Activated naive CD4-positive, alpha-beta T cell treated with anti-CD3 and anti-CD28 coated beads, Interleukin-2, amount 10 ng/mL, durations not matched to agents 7 days and 5 days (primary cell): Measurements from ENCODE around the gene RASGRF1.
"Not testable (repeated sequence)": the region's sequence is repeated elsewhere in the genome, so short reads cannot be mapped to it uniquely, and the experiment has no call there.

Experiments used
- CTCF ChIA-PET: fragments of 350-600 bp; sonication (Branson Sonifier 250); formaldehyde crosslinking; loops from one replicate; lab custom pipeline; 2021; ENCODE audit warnings: antibody characterized with exemption; lab: Charles Lee
- DNase-seq: peaks from one replicate; pipeline ENCODE4 v3.0.0-alpha.2; 2020
- H3K27ac Mint-ChIP-seq: one replicate; pipeline ENCODE4 v1.8.0; 2021; ENCODE audit warnings: mild to moderate bottlenecking, moderate library complexity, mixed read lengths
- H3K27me3 Mint-ChIP-seq: one replicate; pipeline ENCODE4 v1.8.0; 2021; ENCODE audit warnings: mild to moderate bottlenecking, mixed read lengths
- H3K36me3 Mint-ChIP-seq: one replicate; pipeline ENCODE4 v1.8.0; 2021; ENCODE audit warnings: mixed read lengths
- H3K4me1 Mint-ChIP-seq: one replicate; pipeline ENCODE4 v1.8.0; 2021; ENCODE audit warnings: mixed read lengths
- H3K4me3 Mint-ChIP-seq: one replicate; pipeline ENCODE4 v1.8.0; 2021; ENCODE audit warnings: mild to moderate bottlenecking, moderate library complexity, mixed read lengths
- H3K9me3 Mint-ChIP-seq: one replicate; pipeline ENCODE4 v1.8.0; 2021; ENCODE audit warnings: mixed read lengths

RASGRF1 gene

DNA sequence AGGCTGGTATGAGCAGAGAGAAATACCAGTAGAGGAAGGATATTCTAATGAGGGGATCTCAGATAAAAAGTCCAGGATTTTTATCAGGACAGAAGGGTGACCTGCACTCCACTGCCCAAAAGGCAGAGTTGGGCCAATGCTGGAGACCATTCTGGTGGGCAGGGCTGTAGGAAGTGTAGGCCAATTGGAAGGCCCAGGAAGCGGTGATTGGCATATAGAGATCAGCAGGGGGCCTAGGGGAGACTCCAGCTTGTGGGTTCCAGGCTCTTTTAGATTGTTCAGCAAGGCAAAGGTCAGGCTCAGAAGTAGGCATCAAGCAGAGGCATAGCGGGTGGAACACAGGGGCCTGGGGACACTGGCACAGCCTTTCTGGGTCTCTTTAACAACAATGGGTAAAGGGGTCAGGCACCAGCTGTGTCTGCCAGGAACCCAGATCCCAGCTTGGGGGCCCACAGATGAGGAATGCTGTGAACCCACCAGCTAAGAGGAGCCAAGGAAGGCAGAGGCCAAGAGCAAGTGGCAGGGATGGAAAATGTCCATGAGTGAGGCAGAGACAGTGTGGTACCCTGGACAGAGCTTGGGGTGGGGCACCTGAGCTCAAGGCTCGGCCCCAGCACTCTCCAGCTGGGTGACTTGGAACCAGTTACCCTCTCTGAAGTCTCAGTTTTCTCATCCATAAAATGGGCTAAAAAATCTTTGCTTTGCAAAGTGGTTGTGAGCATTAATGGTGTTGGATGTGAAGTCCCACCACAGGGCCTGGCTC lies 27.0 kb upstream of the RASGRF1 start:
- H3K27me3 Mint-ChIP-seq, result peaks cover 9% of the 10 kb centered on the region
- DNase-seq, result no peak
- no peaks in the 10 kb centered on the region for H3K36me3 Mint-ChIP-seq
- no peaks in the 10 kb centered on the region for H3K9me3 Mint-ChIP-seq
- H3K4me1 Mint-ChIP-seq, result no peaks in the 10 kb centered on the region
- CTCF ChIA-PET, result interaction anchor here (1.4 kb wide), 1 partner anchor 11 kb away, joined by 3 read pairs; no protein-coding TSS in a partner anchor
- no peak overlapping the region for H3K4me3 Mint-ChIP-seq
- H3K27ac Mint-ChIP-seq, result no peak overlapping the region

DNA sequence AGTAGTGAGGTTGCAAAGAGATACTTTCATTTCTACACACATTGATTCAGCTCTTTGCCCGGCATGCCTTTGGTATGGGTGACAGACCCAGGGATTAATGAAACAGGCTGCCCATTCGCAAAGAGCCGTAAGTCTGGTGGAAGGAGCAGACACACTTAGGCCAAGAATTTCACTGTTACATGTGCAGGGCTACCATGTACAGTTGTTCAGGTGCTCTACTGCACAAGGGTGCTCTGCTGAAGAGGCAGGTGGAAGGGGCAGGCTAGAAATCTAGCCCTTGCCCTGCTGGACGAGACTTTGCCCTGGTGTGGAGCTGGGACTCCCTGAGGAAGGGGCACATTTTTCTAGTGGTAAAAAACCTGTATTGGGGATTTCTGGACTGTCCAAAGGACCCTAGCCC lies 26.2 kb upstream of the RASGRF1 start:
- CTCF ChIA-PET, result no interaction called here
- H3K9me3 Mint-ChIP-seq, result no peaks in the 10 kb centered on the region
- H3K4me3 Mint-ChIP-seq, result no peak overlapping the region
- no peak for DNase-seq
- no peaks in the 10 kb centered on the region for H3K4me1 Mint-ChIP-seq
- no peaks in the 10 kb centered on the region for H3K36me3 Mint-ChIP-seq
- peaks cover 9% of the 10 kb centered on the region for H3K27me3 Mint-ChIP-seq
- no peak overlapping the region for H3K27ac Mint-ChIP-seq

DNA sequence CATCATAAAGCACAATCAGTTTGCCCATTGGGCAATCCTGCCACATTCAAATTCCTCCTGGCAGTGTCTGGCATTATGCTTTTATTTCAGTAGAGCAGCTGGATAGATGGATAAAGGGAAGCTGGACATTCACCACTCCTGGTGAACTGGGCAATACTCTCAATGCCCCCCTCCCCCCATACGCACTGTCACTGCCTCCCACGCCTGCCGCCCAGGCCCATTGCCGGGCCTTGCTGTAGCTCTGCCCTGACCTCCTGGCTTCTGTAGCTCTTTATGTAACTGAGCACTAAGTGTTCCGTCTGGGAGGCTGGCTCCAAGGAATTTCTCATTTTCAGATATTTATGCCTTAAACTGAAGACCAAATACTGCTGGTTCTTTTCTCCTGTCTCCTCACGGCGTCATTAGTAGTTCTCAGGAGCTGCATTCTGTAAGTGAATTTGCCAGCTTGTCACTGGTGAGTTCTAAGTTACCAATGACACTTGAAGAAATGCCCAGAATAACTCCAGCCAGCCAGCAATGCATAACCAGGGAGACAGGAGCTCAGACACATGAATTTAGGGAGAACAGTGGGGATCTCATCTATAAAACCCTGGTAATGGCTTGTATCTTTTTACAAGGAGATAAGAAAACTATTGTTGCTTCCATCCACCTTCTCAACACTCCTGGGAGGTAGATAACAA lies 25.5 kb upstream of the RASGRF1 start:
- Mint-ChIP-seq H3K9me3 (no peaks in the 10 kb centered on the region), H3K4me1 (no peaks in the 10 kb centered on the region), H3K27me3 (peaks cover 12% of the 10 kb centered on the region), H3K27ac (no peak overlapping the region), H3K4me3 (no peak overlapping the region), H3K36me3 (no peaks in the 10 kb centered on the region)
- no peak for DNase-seq
- CTCF ChIA-PET, result no interaction called here

DNA sequence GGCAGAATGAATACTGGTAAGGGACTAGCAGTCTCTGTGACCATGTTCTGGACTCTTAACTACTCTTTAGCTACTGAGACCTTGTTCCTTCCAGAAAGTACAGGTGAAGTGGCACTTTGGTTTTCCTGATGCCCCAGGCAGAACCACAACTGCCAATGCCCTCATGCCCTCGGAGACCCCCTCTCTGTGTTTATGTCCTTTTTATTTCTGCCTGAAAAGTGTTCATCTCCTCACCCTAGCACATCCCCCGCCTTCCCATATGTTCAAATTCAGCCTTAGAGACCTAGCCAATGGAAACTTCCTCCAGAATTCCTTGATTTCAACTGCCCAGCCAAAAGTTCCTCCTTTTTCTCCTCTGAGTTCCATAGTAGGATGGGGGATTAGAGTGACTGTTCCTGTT lies 23.3 kb upstream of the RASGRF1 start:
- no peak for DNase-seq
- Mint-ChIP-seq H3K4me1 (no peaks in the 10 kb centered on the region), H3K4me3 (no peak overlapping the region), H3K27me3 (peaks cover 13% of the 10 kb centered on the region), H3K27ac (no peak overlapping the region), H3K9me3 (no peaks in the 10 kb centered on the region), H3K36me3 (no peaks in the 10 kb centered on the region)
- CTCF ChIA-PET, result no interaction called here

DNA sequence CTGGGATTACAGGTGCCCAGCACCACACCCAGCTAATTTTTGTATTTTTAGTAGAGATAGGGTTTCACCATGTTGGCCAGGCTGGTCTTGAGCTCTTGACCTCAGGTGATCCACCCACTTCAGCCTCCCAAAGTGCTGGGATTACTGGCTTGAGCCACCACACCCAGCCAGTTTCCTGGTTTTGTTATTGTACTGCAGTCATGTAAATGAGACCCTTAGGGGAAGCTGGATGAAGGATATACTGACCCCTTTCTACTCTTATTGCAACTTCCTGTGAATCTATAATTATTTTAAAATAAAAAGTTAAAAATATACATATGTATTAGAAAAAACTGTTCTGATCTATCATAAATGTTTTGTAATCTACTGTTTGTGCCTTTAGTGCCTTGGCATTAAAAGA lies 20.8 kb upstream of the RASGRF1 start:
- H3K9me3 Mint-ChIP-seq, H3K4me1 Mint-ChIP-seq, H3K4me3 Mint-ChIP-seq, CTCF ChIA-PET, DNase-seq, H3K36me3 Mint-ChIP-seq, H3K27ac Mint-ChIP-seq: not testable (repeated sequence)
- peaks cover 28% of the 10 kb centered on the region for H3K27me3 Mint-ChIP-seq

DNA sequence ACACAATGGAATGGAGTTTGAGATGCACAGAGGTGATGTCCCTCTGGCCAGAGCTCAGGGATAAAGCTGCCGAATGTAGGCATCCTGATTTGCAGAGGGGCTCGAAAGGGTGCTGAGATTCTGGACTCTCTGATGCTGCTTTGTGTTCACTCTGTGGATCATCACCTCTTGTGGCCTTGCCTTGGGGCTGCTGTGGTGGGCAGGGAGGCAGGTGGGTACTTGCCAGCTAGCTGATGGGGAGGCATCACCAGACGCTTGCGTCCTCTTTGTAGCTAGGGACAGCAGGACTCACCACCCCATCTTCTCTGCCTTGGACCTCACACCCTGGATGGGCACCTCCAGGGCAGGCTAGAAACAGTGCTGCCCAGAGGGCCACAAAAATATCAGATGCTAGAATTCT lies 14.6 kb upstream of the RASGRF1 start:
- Mint-ChIP-seq H3K4me1 (no peaks in the 10 kb centered on the region), H3K9me3 (no peaks in the 10 kb centered on the region), H3K36me3 (no peaks in the 10 kb centered on the region), H3K27me3 (peaks cover 52% of the 10 kb centered on the region), H3K27ac (no peak overlapping the region), H3K4me3 (no peak overlapping the region)
- CTCF ChIA-PET, result interaction anchor here (0.6 kb wide), 1 partner anchor 108 kb away, joined by 3 read pairs; no protein-coding TSS in a partner anchor
- DNase-seq, result no peak

DNA sequence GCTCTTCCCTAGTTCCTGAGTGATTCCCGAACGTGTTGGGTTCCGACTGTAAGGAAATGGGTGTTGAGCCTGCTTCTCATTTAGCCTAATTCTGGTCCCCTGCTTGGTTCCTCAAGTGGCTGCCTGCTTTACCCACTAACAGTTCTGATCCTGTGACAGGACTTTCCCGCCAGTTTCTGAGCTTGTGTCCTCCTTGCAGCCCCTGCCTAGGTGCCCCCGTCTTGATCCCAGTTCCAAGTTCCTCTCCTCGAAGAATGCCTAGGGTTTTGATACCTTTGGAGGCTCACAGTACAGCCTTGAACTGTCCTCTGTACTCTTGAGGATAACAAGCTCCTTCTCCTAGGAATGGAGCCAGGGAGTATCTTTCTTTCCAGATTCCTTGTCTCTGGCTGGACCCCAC lies 12.0 kb upstream of the RASGRF1 start:
- no peak for DNase-seq
- Mint-ChIP-seq H3K9me3 (no peaks in the 10 kb centered on the region), H3K4me1 (no peaks in the 10 kb centered on the region), H3K27ac (no peak overlapping the region), H3K27me3 (peaks cover 61% of the 10 kb centered on the region), H3K4me3 (no peak overlapping the region), H3K36me3 (no peaks in the 10 kb centered on the region)
- CTCF ChIA-PET, result no interaction called here

DNA sequence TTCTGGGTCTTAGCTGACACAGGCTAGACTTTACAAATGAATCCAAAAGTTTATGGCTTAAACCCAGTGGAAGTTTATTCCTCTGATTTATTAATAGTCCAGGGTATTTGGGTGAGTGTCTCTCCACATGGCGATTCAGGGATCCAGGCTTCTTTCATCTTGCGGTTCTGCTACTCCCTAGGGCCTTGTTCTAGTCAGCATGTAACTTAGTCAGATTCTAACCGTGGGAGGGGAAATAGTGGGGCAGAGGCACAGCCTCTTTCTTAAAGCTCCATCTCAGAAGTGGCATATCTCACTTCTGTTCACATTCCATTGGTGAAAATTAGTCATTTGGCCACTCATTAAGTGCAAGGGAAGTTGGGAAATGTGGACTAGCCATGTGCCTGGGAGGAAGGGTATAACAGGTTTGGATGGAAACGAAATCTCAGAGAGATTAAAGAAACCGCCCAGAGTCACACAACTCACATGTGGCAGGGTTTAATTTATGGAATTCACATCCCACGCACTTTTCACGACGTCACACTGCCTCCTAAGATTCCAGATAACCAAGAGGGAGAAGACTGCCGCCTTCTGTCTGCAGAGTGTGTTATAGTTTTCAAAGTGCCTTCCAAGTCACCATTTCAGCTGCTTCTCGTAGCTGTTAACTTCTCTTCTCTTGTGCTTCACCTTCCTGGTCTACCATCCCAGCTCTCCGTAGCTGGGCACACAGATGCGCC lies 11.4 kb upstream of the RASGRF1 start:
- no peak overlapping the region for H3K27ac Mint-ChIP-seq
- H3K4me3 Mint-ChIP-seq, result no peak overlapping the region
- no peak for DNase-seq
- no peaks in the 10 kb centered on the region for H3K9me3 Mint-ChIP-seq
- H3K36me3 Mint-ChIP-seq, result no peaks in the 10 kb centered on the region
- no peaks in the 10 kb centered on the region for H3K4me1 Mint-ChIP-seq
- peaks cover 55% of the 10 kb centered on the region for H3K27me3 Mint-ChIP-seq
- CTCF ChIA-PET, result no interaction called here

DNA sequence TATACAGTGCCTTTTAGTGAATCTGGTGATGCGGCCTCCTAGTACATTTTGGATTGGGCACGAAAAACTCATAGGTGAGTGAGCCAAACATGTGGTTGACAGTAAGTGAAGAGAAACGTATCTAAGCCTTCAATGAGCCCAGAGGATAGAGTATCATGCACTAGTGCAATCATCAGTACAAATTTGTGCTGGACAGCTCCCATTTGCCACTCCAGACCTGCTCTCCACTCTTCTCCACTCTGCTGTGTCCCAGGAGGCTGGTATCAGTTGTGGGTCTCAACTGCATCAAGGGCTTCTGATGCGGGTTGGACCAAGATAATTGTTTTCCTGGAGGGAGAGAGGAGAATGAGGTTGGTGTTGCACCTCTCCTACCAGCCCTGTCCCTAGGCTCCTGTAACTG lies 9.1 kb upstream of the RASGRF1 start:
- CTCF ChIA-PET, result interaction anchor here (1.2 kb wide), 1 partner anchor 21 kb away, joined by 3 read pairs; no protein-coding TSS in a partner anchor
- no peak for DNase-seq
- no peak overlapping the region for H3K4me3 Mint-ChIP-seq
- H3K27me3 Mint-ChIP-seq, result peaks cover 46% of the 10 kb centered on the region
- no peaks in the 10 kb centered on the region for H3K4me1 Mint-ChIP-seq
- H3K9me3 Mint-ChIP-seq, result no peaks in the 10 kb centered on the region
- no peaks in the 10 kb centered on the region for H3K36me3 Mint-ChIP-seq
- H3K27ac Mint-ChIP-seq, result no peak overlapping the region

DNA sequence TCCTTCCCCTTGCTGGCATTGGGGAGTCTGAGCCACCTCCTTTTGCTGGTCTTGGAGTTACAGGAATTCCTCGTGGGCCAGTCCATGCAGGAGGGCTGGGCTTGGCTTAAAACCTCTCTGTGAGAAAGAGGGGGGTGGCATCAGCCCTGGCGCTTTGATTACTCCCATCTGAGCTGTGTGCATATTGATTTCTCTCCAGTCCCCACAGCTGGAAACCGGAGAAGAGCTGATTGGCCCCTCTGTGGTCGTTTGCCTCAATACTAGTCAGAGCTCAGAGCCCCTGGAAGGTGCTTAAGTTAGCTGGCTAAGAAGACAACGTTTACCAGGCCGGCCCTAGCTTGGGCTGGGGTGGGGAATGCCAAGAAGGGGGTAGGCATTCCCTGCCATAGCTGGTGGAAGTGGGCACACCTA lies 4.0 kb upstream of the RASGRF1 start:
- no peaks in the 10 kb centered on the region for H3K36me3 Mint-ChIP-seq
- H3K4me1 Mint-ChIP-seq, result peaks cover 6% of the 10 kb centered on the region
- H3K27me3 Mint-ChIP-seq, result peaks cover 66% of the 10 kb centered on the region
- CTCF ChIA-PET, result interaction anchor here (1.4 kb wide), 1 partner anchor 90 kb away, joined by 3 read pairs; no protein-coding TSS in a partner anchor
- H3K27ac Mint-ChIP-seq, result no peak overlapping the region
- DNase-seq, result no peak
- no peaks in the 10 kb centered on the region for H3K9me3 Mint-ChIP-seq
- no peak overlapping the region for H3K4me3 Mint-ChIP-seq

DNA sequence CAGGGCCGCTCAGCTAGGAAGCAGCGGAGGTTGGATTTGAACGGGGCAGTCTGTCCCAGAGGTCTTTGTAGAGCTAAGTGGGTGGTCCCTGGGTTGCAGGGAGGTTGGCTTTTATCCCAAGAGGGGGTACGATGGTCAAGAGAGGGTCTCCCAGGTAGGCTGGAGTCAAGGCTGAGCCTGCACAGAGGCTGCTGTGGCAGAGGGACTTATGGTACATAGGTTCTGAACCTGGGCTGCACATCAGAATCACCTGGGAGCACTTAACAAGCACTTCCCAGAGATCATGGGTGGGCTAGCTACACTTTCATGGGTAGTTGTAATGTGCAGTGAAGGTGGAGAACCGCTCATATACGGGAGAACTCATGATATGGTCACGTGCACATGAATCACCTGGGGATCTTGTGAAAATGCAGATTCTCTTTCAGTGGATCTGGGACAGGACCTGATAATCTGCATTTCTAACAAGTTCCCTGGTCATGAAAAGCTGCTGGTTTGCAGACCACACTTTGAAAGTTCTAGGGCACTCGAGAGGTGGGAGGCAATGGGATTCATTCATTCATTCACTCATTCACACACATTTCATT lies 2.9 kb upstream of the RASGRF1 start:
- CTCF ChIA-PET, result interaction anchor here (1.4 kb wide), 1 partner anchor 91 kb away, joined by 3 read pairs; no protein-coding TSS in a partner anchor
- Mint-ChIP-seq H3K9me3 (no peaks in the 10 kb centered on the region), H3K4me3 (no peak overlapping the region), H3K36me3 (no peaks in the 10 kb centered on the region), H3K4me1 (peaks cover 6% of the 10 kb centered on the region), H3K27ac (no peak overlapping the region), H3K27me3 (peaks cover 72% of the 10 kb centered on the region)
- DNase-seq, result no peak

DNA sequence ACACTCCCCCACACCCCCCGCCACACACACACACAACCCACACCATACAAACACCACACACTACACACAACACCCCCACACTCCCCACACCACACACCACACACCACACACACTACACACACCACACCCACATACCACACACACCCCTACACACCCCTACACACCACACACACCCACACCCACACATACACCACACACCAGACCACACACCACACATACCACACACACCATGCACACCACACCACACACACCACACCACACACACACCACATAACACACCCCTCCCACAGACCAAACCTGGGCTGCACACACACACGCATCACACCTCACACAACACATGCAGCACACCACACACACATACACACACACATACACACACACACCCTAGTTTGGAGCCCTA lies 1.8 kb upstream of the RASGRF1 start:
- Mint-ChIP-seq H3K27me3 (peaks cover 82% of the 10 kb centered on the region), H3K4me3 (no peak overlapping the region), H3K27ac (no peak overlapping the region), H3K4me1 (peaks cover 6% of the 10 kb centered on the region), H3K36me3 (no peaks in the 10 kb centered on the region), H3K9me3 (no peaks in the 10 kb centered on the region)
- no peak for DNase-seq
- CTCF ChIA-PET, result no interaction called here

DNA sequence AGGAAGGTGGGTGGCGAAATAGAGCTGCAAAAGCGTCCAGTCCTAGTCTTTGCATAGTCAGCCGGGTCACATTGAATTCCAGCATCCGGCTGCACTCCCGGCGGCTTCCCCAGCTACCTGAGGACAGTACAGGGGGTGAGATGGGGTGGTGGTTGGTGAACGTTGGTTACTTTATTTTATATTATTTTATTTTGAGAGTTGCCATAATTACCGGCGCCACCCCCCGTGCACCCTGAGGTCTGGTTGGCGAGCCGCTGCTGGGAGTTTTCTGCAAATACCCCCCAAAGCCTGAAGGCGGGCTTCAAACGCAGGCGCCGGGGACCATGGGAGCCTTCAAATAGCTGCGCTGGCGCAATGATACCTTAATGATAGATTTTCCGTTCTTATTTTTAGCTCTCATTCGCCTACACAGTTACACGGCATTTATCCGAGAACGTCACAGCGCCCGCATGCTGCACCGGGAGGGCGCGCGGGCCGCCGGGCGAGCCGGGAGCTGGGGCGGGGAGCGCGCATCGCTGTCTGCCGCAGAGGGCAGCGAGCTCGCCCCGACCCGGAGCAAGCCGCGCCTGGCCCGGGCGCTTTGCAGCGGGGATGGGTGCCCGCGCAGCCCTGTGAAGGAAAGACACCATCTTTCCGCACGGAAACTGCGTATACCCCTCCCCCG lies 756 bp upstream of the RASGRF1 start:
- no peak overlapping the region for H3K4me3 Mint-ChIP-seq
- CTCF ChIA-PET, result no interaction called here

More for the DNA sequence above, 756 bp upstream of the RASGRF1 start:
- DNase-seq, result no peak
- H3K36me3 Mint-ChIP-seq, result no peaks in the 10 kb centered on the region
- peaks cover 6% of the 10 kb centered on the region for H3K4me1 Mint-ChIP-seq
- H3K9me3 Mint-ChIP-seq, result no peaks in the 10 kb centered on the region
- H3K27me3 Mint-ChIP-seq, result peaks cover 89% of the 10 kb centered on the region
- no peak overlapping the region for H3K27ac Mint-ChIP-seq
